Esophagus squamous epithelium (tissue), 5 donors: ENCODE data around the gene CAMTA1. TPM values are rescaled to one million over a fixed set of nuclear protein-coding genes. Genes with fewer than 3 reads are reported as not detected.

ENCODE experiments used
- DNase-seq: peaks from one replicate; lab custom pipeline; 2025; lab: John Stamatoyannopoulos, UW
- H3K27ac ChIP-seq, 4 donors: fragments of 200-600 bp; sonication (generic); one replicate each; pipeline ENCODE4 v1.5.1; 2016 to 2019; ENCODE audit warnings: mild to moderate bottlenecking in 1 of 4
- H3K27me3 ChIP-seq, 4 donors: fragments of 200-600 bp; sonication (generic); 1 replicate in 3 of 4; 2 replicates in 1 of 4; pipeline versions ENCODE4 v1.5.1 to v1.6.0; 2017 to 2021; ENCODE audit warnings: antibody characterized with exemption in 1 of 4
- H3K36me3 ChIP-seq, 3 donors: fragments of 200-600 bp; sonication (generic); one replicate each; pipeline ENCODE4 v1.5.1; 2016 to 2019
- H3K4me1 ChIP-seq, 3 donors: fragments of 200-600 bp; sonication (generic); one replicate each; pipeline ENCODE4 v1.5.1; 2017 to 2019
- H3K4me3 ChIP-seq, 4 donors: fragments of 200-600 bp; sonication (generic); 1 replicate in 3 of 4; 2 replicates in 1 of 4; pipeline ENCODE4 v1.5.1; 2016 to 2019; ENCODE audit warnings: mild to moderate bottlenecking in 2 of 4, moderate library complexity in 1 of 4
- H3K9me3 ChIP-seq, 3 donors: fragments of 200-600 bp; sonication (generic); one replicate each; pipeline ENCODE4 v1.5.1; 2016 to 2019
- CTCF ChIP-seq, 6 experiments: fragments of 450-650 bp in 4 of 6; fragments of 200-600 bp in 2 of 6; sonication (generic) in 2 of 6; IDR thresholded peaks; one replicate each; pipeline ENCODE4 v1.5.1; 2016 to 2019; ENCODE audit warnings: antibody characterized with exemption in 6 of 6, mild to moderate bottlenecking in 4 of 6, moderate library complexity in 4 of 6
- POLR2A ChIP-seq, 4 donors: fragments of 450-650 bp; IDR thresholded peaks; one replicate each; pipeline ENCODE4 v1.6.1; 2017; ENCODE audit warnings: antibody characterized with exemption in 4 of 4, mild to moderate bottlenecking in 4 of 4, moderate library complexity in 3 of 4
- WGBS, 2 donors: methylation state at CpG; one replicate each; pipeline ENCODE4 v1.1.5; 2018; 5-methylcytosine and 5-hydroxymethylcytosine counted together
- intact Hi-C: fragments of 100-400 bp; cut with DNase I; formaldehyde crosslinking; loops from one replicate; pipeline ENCODE4 v1.15.0; 2022
- total RNA-seq, 4 donors: library from RNA; depleted of rRNA; stranded (reverse); fragments of >200 nt; gene quantifications; one replicate each; pipeline ENCODE4 v1.1.0, GENCODE V29; 2016
- donor health status: DM: yes; HTN: yes; CAD: no.

CAMTA1 gene
- total RNA-seq, 4 donors from 2014 or later, result 31.3 to 77.4 (median 45.9) TPM

- no peaks in the 10 kb centered on the region for H3K4me1 ChIP-seq
- intact Hi-C loops, result no loop called here
- TF ChIP-seq CTCF (IDR thresholded peaks at IDR 0.05) (no peak), POLR2A (IDR thresholded peaks at IDR 0.05) (no peak)
- no peaks in the 10 kb centered on the region for H3K36me3 ChIP-seq
- no peak overlapping the region for H3K4me3 ChIP-seq
- no peak for DNase-seq
- WGBS, 2 donors, result 71 to 74% methylated on average over 14 to 16 of the region's 16 CpGs
- no peaks in the 10 kb centered on the region for H3K9me3 ChIP-seq
- peak overlapping the region in 1 of 4 donors; percentile 5 for H3K27ac ChIP-seq
- H3K27me3 ChIP-seq, result no peaks in the 10 kb centered on the region
Measured at GRCh38 chr1:7441143-7441841, 656.0 kb downstream of the CAMTA1 start.

GRCh38 chr1:7442036-7442435 is 656.8 kb downstream of the CAMTA1 start:
- 90 to 97% methylated on average over 9 of the region's 9 CpGs for WGBS, 2 donors
- Histone ChIP-seq H3K4me3 (no peak overlapping the region), H3K9me3 (no peaks in the 10 kb centered on the region), H3K36me3 (no peaks in the 10 kb centered on the region), H3K4me1 (no peaks in the 10 kb centered on the region), H3K27ac (no peak overlapping the region), H3K27me3 (no peaks in the 10 kb centered on the region)
- DNase-seq, result no peak
- intact Hi-C loops, result no loop called here
- no peak for TF ChIP-seq CTCF (IDR thresholded peaks at IDR 0.05)
- TF ChIP-seq POLR2A (IDR thresholded peaks at IDR 0.05), result no peak

- DNase-seq, result no peak
Measured at GRCh38 chr1:7442918-7443317, 657.7 kb downstream of the CAMTA1 start.

GRCh38 chr1:7444363-7444762 is 659.1 kb downstream of the CAMTA1 start:
- intact Hi-C loops, result no loop called here
- Histone ChIP-seq H3K9me3 (no peaks in the 10 kb centered on the region), H3K27me3 (no peaks in the 10 kb centered on the region), H3K36me3 (no peaks in the 10 kb centered on the region), H3K4me3 (no peak overlapping the region), H3K4me1 (no peaks in the 10 kb centered on the region), H3K27ac (no peak overlapping the region)
- 31 to 45% methylated on average over 2 to 4 of the region's 4 CpGs for WGBS, 2 donors
- DNase-seq, result no peak
- no peak for TF ChIP-seq POLR2A (IDR thresholded peaks at IDR 0.05)
- TF ChIP-seq CTCF (IDR thresholded peaks at IDR 0.05), result no peak

More at GRCh38 chr1:7442918-7443317, 657.7 kb downstream of the CAMTA1 start:
- Histone ChIP-seq H3K27me3 (no peaks in the 10 kb centered on the region), H3K9me3 (no peaks in the 10 kb centered on the region), H3K4me3 (no peak overlapping the region), H3K27ac (no peak overlapping the region), H3K4me1 (no peaks in the 10 kb centered on the region), H3K36me3 (no peaks in the 10 kb centered on the region)
- intact Hi-C loops, result no loop called here
- TF ChIP-seq POLR2A (IDR thresholded peaks at IDR 0.05), result no peak
- no peak for TF ChIP-seq CTCF (IDR thresholded peaks at IDR 0.05)
- WGBS, 2 donors, result 93 to 96% methylated on average over 4 to 6 of the region's 6 CpGs

GRCh38 chr1:7447093-7447492 is 661.8 kb downstream of the CAMTA1 start:
- Histone ChIP-seq H3K36me3 (no peaks in the 10 kb centered on the region), H3K4me1 (no peaks in the 10 kb centered on the region), H3K9me3 (no peaks in the 10 kb centered on the region), H3K4me3 (no peak overlapping the region), H3K27ac (no peak overlapping the region), H3K27me3 (no peaks in the 10 kb centered on the region)
- intact Hi-C loops, result no loop called here
- no peak for DNase-seq
- TF ChIP-seq POLR2A (IDR thresholded peaks at IDR 0.05), result no peak
- no peak for TF ChIP-seq CTCF (IDR thresholded peaks at IDR 0.05)
- WGBS, 2 donors, result 74 to 76% methylated on average over 5 to 8 of the region's 9 CpGs
